ENCODE data around the gene NDUFV3.

GRCh38 chr21:42929969-42930368 is 36.9 kb downstream of the NDUFV3 start:
- TF ChIP-seq CTCF (IDR thresholded peaks at IDR 0.05; ENCODE audit: control extremely low read depth in 1 of 3, insufficient read depth in 1 of 3, low read depth in 1 of 3, low read length in 3 of 3): no peak
- TF ChIP-seq MAX (IDR thresholded peaks at IDR 0.05): no peak
- TF ChIP-seq TCF12 (IDR thresholded peaks at IDR 0.05; ENCODE audit: low read depth, low read length): no peak
- TF ChIP-seq POLR2A (IDR thresholded peaks at IDR 0.05; ENCODE audit: control extremely low read depth in 1 of 2, low read depth in 2 of 2, low read length in 2 of 2): no peak
- no peak for TF ChIP-seq EZH2 (IDR thresholded peaks at IDR 0.05; ENCODE audit: low read depth, low read length, severe bottlenecking)

Data from H1 (cell line).